GM12873 (cell line): ENCODE results near the gene AFF2.

Experiments used
- CTCF ChIP-seq: IDR thresholded peaks from 2 replicates; pipeline ENCODE4 v1.5.1; 2012; ENCODE audit warnings: low read depth, mild to moderate bottlenecking, moderate library complexity, low read length, control low read depth; ENCODE audit not compliant: insufficient read depth; ENCODE audit errors: missing control alignments

The AFF2 gene

GRCh38 chrX:149039057-149039456 is 538.6 kb downstream of the AFF2 start:
- TF ChIP-seq CTCF: no peak

- no peak for TF ChIP-seq CTCF
These were observed 540.6 kb downstream of the AFF2 start for GRCh38 chrX:149040873-149041535.

GRCh38 chrX:149043401-149043800 is 543.0 kb downstream of the AFF2 start:
- no peak for TF ChIP-seq CTCF

- no peak for TF ChIP-seq CTCF
These were observed 544.1 kb downstream of the AFF2 start for GRCh38 chrX:149044471-149044870.

GRCh38 chrX:149045645-149046210 is 545.3 kb downstream of the AFF2 start:
- TF ChIP-seq CTCF: no peak
